ENCODE results near the gene ASB8. TPM values are rescaled to one million over a fixed set of nuclear protein-coding genes. Genes with fewer than 3 reads are reported as not detected.
A peak's percentile ranks its signal among the peaks of the same experiment; 100 is the strongest.

Gene ASB8
- total and polyA plus RNA-seq, 9 of the 15 experiments (the other 6 are each of a cell fraction or from before 2014, with no cell fraction given), result 13.3 to 29.0 (median 19.6) TPM

DNA sequence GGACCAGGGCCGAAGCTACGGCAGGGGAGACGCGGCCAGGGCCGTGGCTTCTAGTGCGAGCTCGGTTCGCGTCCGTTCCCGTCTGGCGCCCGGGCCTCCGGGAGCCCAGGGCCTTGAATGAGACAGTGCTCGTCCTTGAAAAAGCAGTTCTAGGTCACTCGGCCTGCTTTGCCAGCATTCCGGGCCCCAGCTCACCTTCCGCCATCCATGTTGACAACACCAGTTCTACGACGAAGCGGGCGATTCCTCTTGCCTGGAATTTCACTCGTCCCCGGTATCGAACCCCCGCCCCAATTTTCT is 41.3 kb upstream of the ASB8 start (continued):
- TF ChIP-seq, protein P1, sequence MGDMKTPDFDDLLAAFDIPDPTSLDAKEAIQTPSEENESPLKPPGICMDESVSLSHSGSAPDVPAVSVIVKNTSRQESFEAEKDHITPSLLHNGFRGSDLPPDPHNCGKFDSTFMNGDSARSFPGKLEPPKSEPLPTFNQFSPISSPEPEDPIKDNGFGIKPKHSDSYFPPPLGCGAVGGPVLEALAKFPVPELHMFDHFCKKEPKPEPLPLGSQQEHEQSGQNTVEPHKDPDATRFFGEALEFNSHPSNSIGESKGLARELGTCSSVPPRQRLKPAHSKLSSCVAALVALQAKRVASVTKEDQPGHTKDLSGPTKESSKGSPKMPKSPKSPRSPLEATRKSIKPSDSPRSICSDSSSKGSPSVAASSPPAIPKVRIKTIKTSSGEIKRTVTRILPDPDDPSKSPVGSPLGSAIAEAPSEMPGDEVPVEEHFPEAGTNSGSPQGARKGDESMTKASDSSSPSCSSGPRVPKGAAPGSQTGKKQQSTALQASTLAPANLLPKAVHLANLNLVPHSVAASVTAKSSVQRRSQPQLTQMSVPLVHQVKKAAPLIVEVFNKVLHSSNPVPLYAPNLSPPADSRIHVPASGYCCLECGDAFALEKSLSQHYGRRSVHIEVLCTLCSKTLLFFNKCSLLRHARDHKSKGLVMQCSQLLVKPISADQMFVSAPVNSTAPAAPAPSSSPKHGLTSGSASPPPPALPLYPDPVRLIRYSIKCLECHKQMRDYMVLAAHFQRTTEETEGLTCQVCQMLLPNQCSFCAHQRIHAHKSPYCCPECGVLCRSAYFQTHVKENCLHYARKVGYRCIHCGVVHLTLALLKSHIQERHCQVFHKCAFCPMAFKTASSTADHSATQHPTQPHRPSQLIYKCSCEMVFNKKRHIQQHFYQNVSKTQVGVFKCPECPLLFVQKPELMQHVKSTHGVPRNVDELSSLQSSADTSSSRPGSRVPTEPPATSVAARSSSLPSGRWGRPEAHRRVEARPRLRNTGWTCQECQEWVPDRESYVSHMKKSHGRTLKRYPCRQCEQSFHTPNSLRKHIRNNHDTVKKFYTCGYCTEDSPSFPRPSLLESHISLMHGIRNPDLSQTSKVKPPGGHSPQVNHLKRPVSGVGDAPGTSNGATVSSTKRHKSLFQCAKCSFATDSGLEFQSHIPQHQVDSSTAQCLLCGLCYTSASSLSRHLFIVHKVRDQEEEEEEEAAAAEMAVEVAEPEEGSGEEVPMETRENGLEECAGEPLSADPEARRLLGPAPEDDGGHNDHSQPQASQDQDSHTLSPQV (IDR thresholded peaks at IDR 0.05), result 0 out of 2 replicates have a peak, but pooled peaks have one; percentile 0
- TF ChIP-seq OTX1 (CRISPR knock-in tag; IDR thresholded peaks at IDR 0.05) (no peak), ZNF764 (CRISPR knock-in tag; IDR thresholded peaks at IDR 0.05; ENCODE audit: low read depth) (no peak), RBBP5 (IDR thresholded peaks at IDR 0.05; ENCODE audit: borderline replicate concordance, insufficient read depth, low read length, poor library complexity, severe bottlenecking) (peak; percentile 68), NFRKB (IDR thresholded peaks at IDR 0.05; ENCODE audit: low read depth) (peak; percentile 83; the same call in 1 of the 2 replicates), ILF3 (IDR thresholded peaks at IDR 0.05; ENCODE audit: borderline replicate concordance) (no peak), PHF20 (IDR thresholded peaks at IDR 0.05; ENCODE audit: partially characterized antibody) (peak; percentile 16), ZNF263 (CRISPR knock-in tag; IDR thresholded peaks at IDR 0.05; ENCODE audit: borderline replicate concordance) (peak; percentile 39; the same call in 1 of the 2 replicates), ZNF785 (CRISPR knock-in tag; IDR thresholded peaks at IDR 0.05) (no peak), GTF2B (IDR thresholded peaks at IDR 0.05; ENCODE audit: extremely low read depth, insufficient read length) (no peak), RBM22 (IDR thresholded peaks at IDR 0.05; ENCODE audit: low read depth, low read length, poor library complexity, severe bottlenecking) (peak; percentile 41), KLF16 (IDR thresholded peaks at IDR 0.05) (no peak), ZNF175 (CRISPR knock-in tag; IDR thresholded peaks at IDR 0.05; ENCODE audit: low read depth) (0 out of 2 replicates have a peak, but pooled peaks have one; percentile 34), E4F1 (CRISPR knock-in tag; IDR thresholded peaks at IDR 0.05; ENCODE audit: borderline replicate concordance) (no peak)
- TF ChIP-seq, protein P2, sequence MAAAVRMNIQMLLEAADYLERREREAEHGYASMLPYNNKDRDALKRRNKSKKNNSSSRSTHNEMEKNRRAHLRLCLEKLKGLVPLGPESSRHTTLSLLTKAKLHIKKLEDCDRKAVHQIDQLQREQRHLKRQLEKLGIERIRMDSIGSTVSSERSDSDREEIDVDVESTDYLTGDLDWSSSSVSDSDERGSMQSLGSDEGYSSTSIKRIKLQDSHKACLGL (CRISPR knock-in tag; IDR thresholded peaks at IDR 0.05; ENCODE audit: borderline replicate concordance, poor library complexity, severe bottlenecking), result no peak
- TF ChIP-seq, protein P3, sequence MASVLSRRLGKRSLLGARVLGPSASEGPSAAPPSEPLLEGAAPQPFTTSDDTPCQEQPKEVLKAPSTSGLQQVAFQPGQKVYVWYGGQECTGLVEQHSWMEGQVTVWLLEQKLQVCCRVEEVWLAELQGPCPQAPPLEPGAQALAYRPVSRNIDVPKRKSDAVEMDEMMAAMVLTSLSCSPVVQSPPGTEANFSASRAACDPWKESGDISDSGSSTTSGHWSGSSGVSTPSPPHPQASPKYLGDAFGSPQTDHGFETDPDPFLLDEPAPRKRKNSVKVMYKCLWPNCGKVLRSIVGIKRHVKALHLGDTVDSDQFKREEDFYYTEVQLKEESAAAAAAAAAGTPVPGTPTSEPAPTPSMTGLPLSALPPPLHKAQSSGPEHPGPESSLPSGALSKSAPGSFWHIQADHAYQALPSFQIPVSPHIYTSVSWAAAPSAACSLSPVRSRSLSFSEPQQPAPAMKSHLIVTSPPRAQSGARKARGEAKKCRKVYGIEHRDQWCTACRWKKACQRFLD (CRISPR knock-in tag; IDR thresholded peaks at IDR 0.05), result 0 out of 2 replicates have a peak, but pooled peaks have one; percentile 23
